Measurements from ENCODE around the gene ZNRF1.
"Not testable (repeated sequence)": the region's sequence is repeated elsewhere in the genome, so short reads cannot be mapped to it uniquely, and the experiment has no call there.

ZNRF1 gene

DNA sequence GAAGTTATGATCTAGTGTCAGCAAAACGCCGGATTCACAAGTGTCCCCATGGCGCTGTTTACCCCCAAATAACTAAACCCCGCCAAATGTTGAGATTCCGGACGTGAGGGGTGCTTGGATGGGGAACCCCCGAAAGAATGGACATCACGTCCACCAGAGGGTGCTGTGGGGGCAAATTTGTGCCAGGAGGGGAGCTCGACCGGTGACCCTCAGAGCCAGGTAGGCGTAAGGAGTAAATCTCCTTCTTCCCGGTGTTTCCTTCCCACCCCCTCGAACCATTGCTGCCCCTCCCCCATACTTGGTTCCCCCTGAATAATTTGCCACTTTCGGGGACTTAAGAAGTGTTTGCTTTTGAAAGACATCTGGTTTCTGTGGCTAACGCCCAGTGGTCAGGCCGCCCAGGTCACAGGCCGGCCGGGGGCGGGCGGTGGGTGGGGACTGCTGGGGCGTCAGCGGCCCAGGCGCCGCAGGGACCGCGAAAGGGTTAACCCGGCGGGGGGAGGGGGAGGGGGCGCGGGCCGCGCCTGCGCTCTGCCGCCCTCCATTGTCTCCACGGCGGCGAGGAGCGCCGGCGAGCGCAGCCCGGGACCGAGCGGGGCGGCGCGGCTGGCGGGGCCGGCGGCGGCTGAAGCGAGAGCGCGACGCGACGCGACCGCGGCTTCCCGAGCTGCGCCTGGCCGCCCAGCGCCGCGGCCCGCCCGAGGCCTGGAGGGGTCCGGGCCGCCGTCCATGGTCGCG, at the start of gene ZNRF1:
TSS of gene ZNRF1 (plus strand) at position 544 of the 738 bp plus-strand sequence. CDS start 648 bp downstream, outside the sequence.
- peak; percentile 75 for DNase-seq

- DNase-seq: no peak
Measured at GRCh38 chr16:74949309-74949708, 49.5 kb upstream of the ZNRF1 start.

- DNase-seq: no peak
Measured at GRCh38 chr16:74950511-74950910, 48.3 kb upstream of the ZNRF1 start.

DNA sequence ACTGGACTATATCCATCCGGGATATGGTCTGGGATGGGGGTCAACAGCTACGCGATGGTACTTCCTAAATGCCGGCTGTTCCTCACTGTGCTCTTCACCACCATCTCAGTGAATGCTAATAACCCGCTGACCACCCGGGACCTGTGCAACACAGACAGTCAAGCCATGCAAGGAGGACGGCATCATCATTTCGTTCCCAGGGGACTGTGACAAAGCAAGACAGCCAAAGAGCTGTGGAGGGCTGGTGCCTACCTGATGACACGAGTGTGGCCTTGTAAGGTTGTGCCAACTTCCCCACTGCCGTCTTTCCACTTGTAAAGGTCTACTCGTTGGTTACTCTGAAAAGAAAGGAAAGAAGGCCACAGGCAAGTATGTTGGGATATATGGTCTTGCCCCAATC, 47.6 kb upstream of the ZNRF1 start:
- no peak for DNase-seq

DNA sequence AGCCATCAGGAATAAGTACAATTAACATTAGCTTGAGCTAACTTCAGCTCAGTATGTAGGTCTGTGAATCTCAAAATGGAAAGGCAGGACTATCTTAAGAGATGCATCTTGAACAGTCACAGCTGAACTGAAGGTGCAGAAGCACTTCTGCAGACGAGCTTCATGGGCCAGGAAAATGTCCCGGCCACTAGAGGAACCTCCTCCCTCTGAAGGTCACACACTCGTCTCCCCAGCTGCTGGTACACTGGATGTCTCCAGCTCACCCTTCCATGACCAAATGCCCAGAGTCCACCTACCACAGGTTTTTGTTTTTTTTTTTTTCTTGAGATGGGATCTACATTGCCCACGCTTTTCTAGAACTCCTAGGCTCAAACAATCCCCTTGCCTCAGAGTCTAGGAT, 47.1 kb upstream of the ZNRF1 start:
- DNase-seq: no peak

- no peak for DNase-seq
Measured at GRCh38 chr16:74954763-74955162, 44.1 kb upstream of the ZNRF1 start.

- no peak for DNase-seq
Measured at GRCh38 chr16:74973304-74973703, 25.5 kb upstream of the ZNRF1 start.

DNA sequence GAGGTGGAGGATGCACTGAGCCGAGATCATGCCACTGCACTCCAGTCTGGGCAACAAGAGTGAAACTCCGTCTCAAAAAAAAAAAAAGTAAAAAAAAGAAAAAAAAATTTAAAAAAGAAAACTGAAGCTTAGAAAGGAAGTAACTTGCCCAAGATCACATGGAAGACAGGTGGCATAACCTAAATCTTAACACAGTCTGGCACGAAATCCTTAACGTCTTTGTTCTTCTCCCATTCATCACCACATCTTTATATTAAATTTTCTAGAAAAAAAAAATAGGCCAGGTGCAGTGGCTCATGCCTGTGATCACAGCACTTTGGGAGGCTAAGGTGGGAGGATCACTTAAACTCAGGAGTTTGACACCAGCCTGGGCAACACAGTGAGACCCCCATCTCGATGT, 23.2 kb upstream of the ZNRF1 start:
- DNase-seq: no peak

- DNase-seq: no peak
Measured at GRCh38 chr16:74982256-74982655, 16.6 kb upstream of the ZNRF1 start.

GRCh38 chr16:74984194-74984528, 14.7 kb upstream of the ZNRF1 start:
- no peak for DNase-seq

- DNase-seq: peak; percentile 99
Measured at GRCh38 chr16:74984529-74985296, 14.1 kb upstream of the ZNRF1 start, which contains the start of gene WDR59. WDR59 (minus strand) TSS chr16:74985123; CDS start chr16:74985017, 106 bp downstream.

- no peak for DNase-seq
Measured at GRCh38 chr16:74987027-74987681, 11.7 kb upstream of the ZNRF1 start.

- DNase-seq: not testable (repeated sequence)
Measured at GRCh38 chr16:74989864-74990263, 9.0 kb upstream of the ZNRF1 start.

- DNase-seq: no peak
Measured at GRCh38 chr16:74990832-74991231, 8.0 kb upstream of the ZNRF1 start.

DNA sequence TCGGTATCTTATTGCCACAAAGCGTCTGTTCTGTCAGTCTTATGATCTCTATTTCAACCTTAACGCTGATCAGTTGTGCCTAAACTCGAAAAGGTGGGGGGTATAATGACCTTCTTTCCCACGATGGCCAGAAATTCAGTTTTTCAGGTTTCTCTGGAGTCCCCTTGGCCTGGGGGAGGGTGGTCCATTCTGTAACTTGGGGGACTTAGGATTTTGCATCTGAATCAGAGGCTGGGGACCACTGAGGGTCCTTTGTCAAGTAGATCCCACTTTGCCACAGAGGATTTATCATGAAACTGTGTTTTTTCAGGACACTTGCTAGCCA, 7.6 kb upstream of the ZNRF1 start:
- DNase-seq: no peak

- DNase-seq: no peak
Measured at GRCh38 chr16:74991593-74992403, 7.0 kb upstream of the ZNRF1 start.

- DNase-seq: no peak
Measured at GRCh38 chr16:74995986-74996385, 2.8 kb upstream of the ZNRF1 start.

DNA sequence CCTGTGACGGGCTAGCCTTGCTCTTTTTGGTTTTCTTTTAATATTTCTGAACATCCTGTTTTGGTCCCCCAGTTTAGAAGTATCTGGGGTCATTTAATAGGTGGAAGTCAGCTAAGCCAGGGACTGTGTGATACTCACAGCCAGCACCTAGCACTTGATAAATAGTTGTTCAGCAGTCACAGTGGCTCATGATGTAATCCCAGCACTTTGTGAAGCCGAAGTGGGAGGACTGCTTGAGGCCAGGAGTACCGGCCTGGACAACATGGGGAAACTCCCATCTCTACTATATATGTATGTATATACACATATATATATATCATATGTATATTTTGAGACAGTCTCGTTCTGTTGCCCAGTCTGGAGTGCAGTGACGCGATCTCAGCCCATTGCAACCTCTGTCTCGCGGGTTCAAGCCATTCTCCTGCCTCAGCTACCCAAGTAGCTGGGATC, 1.8 kb upstream of the ZNRF1 start:
- DNase-seq: no peak

DNA sequence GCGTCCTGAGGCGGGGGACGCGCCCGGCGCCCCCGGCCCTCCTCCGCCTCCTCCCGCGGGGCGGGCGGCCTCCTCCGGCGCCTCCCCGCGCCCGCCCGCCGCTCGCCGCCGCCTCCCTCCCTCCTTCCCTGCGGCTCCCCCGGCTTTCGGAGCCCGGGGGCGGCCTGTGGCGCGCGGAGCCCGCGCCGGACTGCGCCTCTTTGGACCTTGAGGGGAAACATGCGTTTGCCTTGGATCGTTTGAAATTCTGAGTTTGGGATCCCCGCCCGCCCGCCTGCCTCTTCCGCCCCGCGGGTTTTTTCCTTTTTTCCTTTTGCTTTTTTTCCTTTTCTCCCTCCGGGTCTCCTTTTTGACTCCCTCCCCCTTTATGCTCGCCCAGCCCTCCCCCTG, 390 bp downstream of the ZNRF1 start:
- peak; percentile 60 for DNase-seq

- DNase-seq: peak; percentile 73
Measured at GRCh38 chr16:74999609-75000480, 1.0 kb downstream of the ZNRF1 start.

GRCh38 chr16:75000481-75001081, 1.8 kb downstream of the ZNRF1 start:
- DNase-seq: no peak

- DNase-seq: no peak
Measured at GRCh38 chr16:75002474-75002873, 3.6 kb downstream of the ZNRF1 start.
